Neuronal stem cell (in vitro differentiated cells): ENCODE measurements around the gene ATP9B.

Experiments used
- DNase-seq: peaks from one replicate; pipeline ENCODE4 v3.0.0-alpha.2; 2013; ENCODE audit warnings: low spot score
- H2AFZ ChIP-seq: one replicate; pipeline ENCODE4 v1.6.1; 2013; ENCODE audit warnings: mild to moderate bottlenecking, low read length, inconsistent platforms
- H2AK5ac ChIP-seq: 2 replicates; pipeline ENCODE4 v1.6.1; 2013; ENCODE audit warnings: low read depth, mild to moderate bottlenecking, inconsistent platforms, low read length, moderate library complexity, mixed read lengths
- H2BK120ac ChIP-seq: 2 replicates; pipeline ENCODE4 v1.6.1; 2013; ENCODE audit warnings: low read depth, mild to moderate bottlenecking, inconsistent platforms, low read length, moderate library complexity, mixed read lengths
- H2BK12ac ChIP-seq: one replicate; pipeline ENCODE4 v1.6.1; 2013; ENCODE audit warnings: low read length, inconsistent platforms
- H2BK15ac ChIP-seq: 2 replicates; pipeline ENCODE4 v1.6.1; 2013; ENCODE audit warnings: mild to moderate bottlenecking, low read length, inconsistent platforms, mixed read lengths
- H2BK5ac ChIP-seq: one replicate; pipeline ENCODE4 v1.6.1; 2013; ENCODE audit warnings: inconsistent platforms, mild to moderate bottlenecking, low read length, moderate library complexity
- H3K14ac ChIP-seq: one replicate; pipeline ENCODE4 v1.6.1; 2013; ENCODE audit warnings: low read length, inconsistent platforms
- H3K18ac ChIP-seq: 2 replicates; pipeline ENCODE4 v1.6.1; 2013; ENCODE audit warnings: low read length, inconsistent platforms
- H3K23ac ChIP-seq: 2 replicates; pipeline ENCODE4 v1.6.1; 2013; ENCODE audit warnings: low read depth, mild to moderate bottlenecking, mixed read lengths, low read length, inconsistent platforms; ENCODE audit not compliant: poor library complexity
- H3K27ac ChIP-seq: replicated peaks from 3 replicates; pipeline ENCODE4 v1.5.1; 2013; ENCODE audit warnings: low read length, inconsistent platforms
- H3K27me3 ChIP-seq, 3 experiments: 2 replicates each; pipeline ENCODE4 v1.6.1; 2013; ENCODE audit warnings: low read length in 3 of 3, mild to moderate bottlenecking in 2 of 3, inconsistent platforms in 1 of 3, low read depth in 1 of 3, mixed read lengths in 1 of 3, moderate library complexity in 1 of 3; ENCODE audit not compliant: control insufficient read depth in 3 of 3, insufficient read depth in 3 of 3
- H3K36me3 ChIP-seq, 2 donors: replicated peaks in 1 of 2; 2 replicates each; pipeline ENCODE4 v1.6.1; 2013; ENCODE audit warnings: low read length in 2 of 2; ENCODE audit not compliant: control insufficient read depth in 2 of 2, insufficient read depth in 2 of 2
- H3K4ac ChIP-seq: 2 replicates; pipeline ENCODE4 v1.6.1; 2013; ENCODE audit warnings: inconsistent platforms, mild to moderate bottlenecking, low read length, moderate library complexity
- H3K4me1 ChIP-seq, 2 donors: 1 replicate in 1 of 2; 2 replicates in 1 of 2; pipeline ENCODE4 v1.6.1; 2013; ENCODE audit warnings: low read length in 2 of 2, low read depth in 1 of 2; ENCODE audit not compliant: control insufficient read depth in 2 of 2, insufficient read depth in 1 of 2
- H3K4me2 ChIP-seq: one replicate; pipeline ENCODE4 v1.6.1; 2013; ENCODE audit warnings: mild to moderate bottlenecking, low read length, inconsistent platforms; ENCODE audit not compliant: insufficient read depth, poor library complexity, severe bottlenecking
- H3K4me3 ChIP-seq, 2 donors: 2 replicates each; pipeline ENCODE4 v1.5.1; 2013; ENCODE audit warnings: low read length in 2 of 2, mild to moderate bottlenecking in 2 of 2, inconsistent platforms in 1 of 2, moderate library complexity in 1 of 2
- H3K79me1 ChIP-seq: one replicate; pipeline ENCODE4 v1.6.1; 2013; ENCODE audit warnings: low read depth, mild to moderate bottlenecking, inconsistent platforms, low read length, moderate library complexity
- H3K9ac ChIP-seq: one replicate; pipeline ENCODE4 v1.6.1; 2013; ENCODE audit warnings: mild to moderate bottlenecking, low read depth, low read length, inconsistent platforms; ENCODE audit not compliant: poor library complexity
- H3K9me3 ChIP-seq, 2 donors: replicated peaks in 1 of 2; 2 replicates each; pipeline versions ENCODE3 to v1.6.1; 2013; ENCODE audit warnings: low read length in 2 of 2, mild to moderate bottlenecking in 2 of 2, inconsistent platforms in 1 of 2, low read depth in 1 of 2, mixed read lengths in 1 of 2, moderate library complexity in 1 of 2; ENCODE audit not compliant: control insufficient read depth in 2 of 2, insufficient read depth in 1 of 2
- H4K8ac ChIP-seq: one replicate; pipeline ENCODE4 v1.6.1; 2013; ENCODE audit warnings: low read depth, mild to moderate bottlenecking, inconsistent platforms, low read length, moderate library complexity
- H4K91ac ChIP-seq: one replicate; pipeline ENCODE4 v1.6.1; 2013; ENCODE audit warnings: low read length, low read depth, mild to moderate bottlenecking, inconsistent platforms; ENCODE audit not compliant: poor library complexity
- WGBS, 2 donors: extraction: QIAGEN DNeasy Blood & Tissue Kit; methylation state at CpG; one replicate each; pipeline ENCODE4 v1.1.7; 2013; ENCODE audit warnings: missing lambda C conversion rate in 2 of 2, mixed read lengths in 1 of 2; ENCODE audit not compliant: insufficient read length in 2 of 2, insufficient replicate concordance in 1 of 2; ENCODE audit errors: extremely low coverage in 2 of 2; 5-methylcytosine and 5-hydroxymethylcytosine counted together

ATP9B gene

GRCh38 chr18:79173742-79174141 is 104.5 kb downstream of the ATP9B start:
- Histone ChIP-seq H3K36me3 (peaks cover 4 to 29% of the 10 kb centered on the region in 2 donors), H3K4me3 (no peak overlapping the region), H3K79me1 (peaks cover 4% of the 10 kb centered on the region), H3K23ac (no peak overlapping the region), H4K8ac (no peak overlapping the region), H2BK5ac (no peak overlapping the region), H2BK12ac (no peak overlapping the region), H3K14ac (no peak overlapping the region), H3K27me3 (no peaks in the 10 kb centered on the region), H2BK120ac (no peak overlapping the region), H2BK15ac (no peak overlapping the region), H3K9me3 (peaks cover 0 to 3% of the 10 kb centered on the region in 2 donors), H3K4me1 (no peaks in the 10 kb centered on the region), H3K9ac (no peak overlapping the region), H3K18ac (no peak overlapping the region), H3K4ac (no peak overlapping the region), H2AK5ac (no peak overlapping the region), H3K27ac (no peak overlapping the region), H4K91ac (no peak overlapping the region), H2AFZ (no peak overlapping the region), H3K4me2 (no peak overlapping the region)
- no CpG with 5 or more reads among the region's 2 CpGs for WGBS, 2 donors
- DNase-seq: no peak

GRCh38 chr18:79178113-79178531 is 108.9 kb downstream of the ATP9B start:
- no peak overlapping the region for H3K4ac ChIP-seq
- no peak overlapping the region for H2BK5ac ChIP-seq
- no peak overlapping the region for H3K18ac ChIP-seq
- H3K23ac ChIP-seq: no peak overlapping the region
- peaks cover 4 to 29% of the 10 kb centered on the region in 2 donors for H3K36me3 ChIP-seq
- H3K4me3 ChIP-seq: no peak overlapping the region
- DNase-seq: no peak
- peaks cover 2 to 9% of the 10 kb centered on the region in 2 donors for H3K4me1 ChIP-seq
- no peak overlapping the region for H3K27ac ChIP-seq
- H2AFZ ChIP-seq: no peak overlapping the region
- peaks cover 0 to 3% of the 10 kb centered on the region in 2 donors for H3K9me3 ChIP-seq
- H3K9ac ChIP-seq: no peak overlapping the region
- H3K4me2 ChIP-seq: no peak overlapping the region
- WGBS, 2 donors: no CpG with 5 or more reads among the region's 10 CpGs
- H2AK5ac ChIP-seq: no peak overlapping the region
- H3K27me3 ChIP-seq: no peaks in the 10 kb centered on the region
- no peak overlapping the region for H4K8ac ChIP-seq
- H2BK12ac ChIP-seq: no peak overlapping the region
- no peak overlapping the region for H4K91ac ChIP-seq
- no peak overlapping the region for H2BK120ac ChIP-seq
- no peak overlapping the region for H2BK15ac ChIP-seq
- H3K14ac ChIP-seq: no peak overlapping the region
- peaks cover 2% of the 10 kb centered on the region for H3K79me1 ChIP-seq

GRCh38 chr18:79182047-79182713 is 113.0 kb downstream of the ATP9B start:
- Histone ChIP-seq H3K79me1 (no peaks in the 10 kb centered on the region), H2BK12ac (no peak overlapping the region)
- WGBS, 2 donors: no CpG with 5 or more reads among the region's 3 CpGs

GRCh38 chr18:79185648-79186047 is 116.5 kb downstream of the ATP9B start:
- no peaks in the 10 kb centered on the region for H3K79me1 ChIP-seq
- H3K23ac ChIP-seq: no peak overlapping the region
- no peak overlapping the region for H3K14ac ChIP-seq
- no peak overlapping the region for H2AK5ac ChIP-seq
- H4K91ac ChIP-seq: no peak overlapping the region
- no peak overlapping the region for H2AFZ ChIP-seq
- H3K36me3 ChIP-seq: peaks cover 0 to 5% of the 10 kb centered on the region in 2 donors
- H3K9ac ChIP-seq: no peak overlapping the region
- peaks cover 2 to 13% of the 10 kb centered on the region in 2 donors for H3K4me1 ChIP-seq
- no peaks in the 10 kb centered on the region for H3K9me3 ChIP-seq
- no peak overlapping the region for H2BK120ac ChIP-seq
- DNase-seq: no peak
- no peak overlapping the region for H3K18ac ChIP-seq
- H2BK12ac ChIP-seq: no peak overlapping the region
- no peak overlapping the region for H2BK15ac ChIP-seq
- no peak overlapping the region for H2BK5ac ChIP-seq
- H3K4me2 ChIP-seq: no peak overlapping the region
- no CpG with 5 or more reads among the region's 3 CpGs for WGBS, 2 donors
- no peaks in the 10 kb centered on the region for H3K27me3 ChIP-seq
- no peak overlapping the region for H4K8ac ChIP-seq
- H3K27ac ChIP-seq: no peak overlapping the region
- no peak overlapping the region for H3K4me3 ChIP-seq
- H3K4ac ChIP-seq: no peak overlapping the region

More at GRCh38 chr18:79182047-79182713, 113.0 kb downstream of the ATP9B start:
- no peak overlapping the region for H3K9ac ChIP-seq
- H2BK15ac ChIP-seq: no peak overlapping the region
- H3K14ac ChIP-seq: no peak overlapping the region
- H2BK5ac ChIP-seq: no peak overlapping the region
- H4K8ac ChIP-seq: no peak overlapping the region
- no peaks in the 10 kb centered on the region for H3K9me3 ChIP-seq
- H3K23ac ChIP-seq: no peak overlapping the region
- no peak overlapping the region for H3K18ac ChIP-seq
- DNase-seq: no peak
- no peak overlapping the region for H3K4me2 ChIP-seq
- peaks cover 2 to 9% of the 10 kb centered on the region in 2 donors for H3K4me1 ChIP-seq
- H3K4me3 ChIP-seq: no peak overlapping the region
- no peaks in the 10 kb centered on the region for H3K27me3 ChIP-seq
- H2BK120ac ChIP-seq: no peak overlapping the region
- H3K4ac ChIP-seq: no peak overlapping the region
- H3K36me3 ChIP-seq: peaks cover 0 to 9% of the 10 kb centered on the region in 2 donors
- no peak overlapping the region for H3K27ac ChIP-seq
- H2AK5ac ChIP-seq: no peak overlapping the region
- no peak overlapping the region for H2AFZ ChIP-seq
- no peak overlapping the region for H4K91ac ChIP-seq
